Measurements from ENCODE around the gene AKR1B1. TPM values are rescaled to one million over a fixed set of nuclear protein-coding genes. Genes with fewer than 3 reads are reported as not detected.

AKR1B1 gene
- total and polyA plus RNA-seq, 2 of the 13 experiments (the other 11 are each of a cell fraction or from before 2014, with no cell fraction given), result 89.9 to 133 TPM

DNA sequence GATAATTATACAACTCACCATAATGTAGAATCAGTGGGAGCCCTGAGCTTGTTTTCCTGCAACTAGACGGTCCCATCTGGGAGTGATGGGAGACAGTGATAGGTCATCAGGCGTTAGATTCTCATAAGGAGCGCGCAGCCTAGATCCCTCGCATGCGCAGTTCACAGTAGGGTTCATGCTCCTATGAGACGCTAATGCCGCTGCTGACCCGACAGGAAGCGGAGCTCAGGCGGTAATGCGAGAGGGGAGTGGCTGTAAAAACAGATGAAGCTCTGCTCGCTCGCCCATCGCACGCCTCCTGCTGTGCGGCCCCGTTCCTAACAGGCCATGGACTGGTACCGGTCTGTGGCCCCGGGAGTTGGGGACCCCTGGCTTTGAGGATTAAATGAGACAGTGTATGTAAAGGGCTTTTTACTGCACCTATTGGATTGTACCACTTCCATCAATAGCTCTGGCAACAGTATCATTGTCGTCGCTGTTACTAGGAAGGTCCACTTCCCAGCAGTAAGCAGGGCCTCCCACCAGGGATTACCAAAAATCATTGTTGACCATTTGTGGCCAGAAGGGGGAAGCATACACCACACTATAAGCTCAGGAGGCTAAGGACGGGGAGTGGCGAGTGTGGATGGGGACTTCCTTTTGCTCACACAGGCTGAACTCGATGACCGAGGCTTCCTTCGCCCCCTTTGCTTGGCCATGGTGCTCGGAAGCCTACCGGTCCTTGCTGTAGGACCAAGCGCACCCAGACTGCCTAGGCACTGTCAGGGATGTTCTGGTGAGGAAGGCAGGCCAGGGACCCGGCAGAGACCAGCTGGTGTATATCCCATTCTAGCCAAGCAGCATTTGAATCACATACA lies 26.4 kb downstream of the AKR1B1 start (continued):
- TF ChIP-seq, protein P1, sequence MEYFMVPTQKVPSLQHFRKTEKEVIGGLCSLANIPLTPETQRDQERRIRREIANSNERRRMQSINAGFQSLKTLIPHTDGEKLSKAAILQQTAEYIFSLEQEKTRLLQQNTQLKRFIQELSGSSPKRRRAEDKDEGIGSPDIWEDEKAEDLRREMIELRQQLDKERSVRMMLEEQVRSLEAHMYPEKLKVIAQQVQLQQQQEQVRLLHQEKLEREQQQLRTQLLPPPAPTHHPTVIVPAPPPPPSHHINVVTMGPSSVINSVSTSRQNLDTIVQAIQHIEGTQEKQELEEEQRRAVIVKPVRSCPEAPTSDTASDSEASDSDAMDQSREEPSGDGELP (IDR thresholded peaks at IDR 0.05; ENCODE audit: borderline replicate concordance, low read depth), result peak; percentile 50; the same call in 1 of the 2 replicates
- TF ChIP-seq, protein P2, sequence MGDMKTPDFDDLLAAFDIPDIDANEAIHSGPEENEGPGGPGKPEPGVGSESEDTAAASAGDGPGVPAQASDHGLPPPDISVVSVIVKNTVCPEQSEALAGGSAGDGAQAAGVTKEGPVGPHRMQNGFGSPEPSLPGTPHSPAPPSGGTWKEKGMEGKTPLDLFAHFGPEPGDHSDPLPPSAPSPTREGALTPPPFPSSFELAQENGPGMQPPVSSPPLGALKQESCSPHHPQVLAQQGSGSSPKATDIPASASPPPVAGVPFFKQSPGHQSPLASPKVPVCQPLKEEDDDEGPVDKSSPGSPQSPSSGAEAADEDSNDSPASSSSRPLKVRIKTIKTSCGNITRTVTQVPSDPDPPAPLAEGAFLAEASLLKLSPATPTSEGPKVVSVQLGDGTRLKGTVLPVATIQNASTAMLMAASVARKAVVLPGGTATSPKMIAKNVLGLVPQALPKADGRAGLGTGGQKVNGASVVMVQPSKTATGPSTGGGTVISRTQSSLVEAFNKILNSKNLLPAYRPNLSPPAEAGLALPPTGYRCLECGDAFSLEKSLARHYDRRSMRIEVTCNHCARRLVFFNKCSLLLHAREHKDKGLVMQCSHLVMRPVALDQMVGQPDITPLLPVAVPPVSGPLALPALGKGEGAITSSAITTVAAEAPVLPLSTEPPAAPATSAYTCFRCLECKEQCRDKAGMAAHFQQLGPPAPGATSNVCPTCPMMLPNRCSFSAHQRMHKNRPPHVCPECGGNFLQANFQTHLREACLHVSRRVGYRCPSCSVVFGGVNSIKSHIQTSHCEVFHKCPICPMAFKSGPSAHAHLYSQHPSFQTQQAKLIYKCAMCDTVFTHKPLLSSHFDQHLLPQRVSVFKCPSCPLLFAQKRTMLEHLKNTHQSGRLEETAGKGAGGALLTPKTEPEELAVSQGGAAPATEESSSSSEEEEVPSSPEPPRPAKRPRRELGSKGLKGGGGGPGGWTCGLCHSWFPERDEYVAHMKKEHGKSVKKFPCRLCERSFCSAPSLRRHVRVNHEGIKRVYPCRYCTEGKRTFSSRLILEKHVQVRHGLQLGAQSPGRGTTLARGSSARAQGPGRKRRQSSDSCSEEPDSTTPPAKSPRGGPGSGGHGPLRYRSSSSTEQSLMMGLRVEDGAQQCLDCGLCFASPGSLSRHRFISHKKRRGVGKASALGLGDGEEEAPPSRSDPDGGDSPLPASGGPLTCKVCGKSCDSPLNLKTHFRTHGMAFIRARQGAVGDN (CRISPR knock-in tag; IDR thresholded peaks at IDR 0.05), result peak; percentile 86
- TF ChIP-seq HMG20A (CRISPR knock-in tag; IDR thresholded peaks at IDR 0.05; ENCODE audit: borderline replicate concordance) (0 out of 2 replicates have a peak, but pooled peaks have one; percentile 21), GABPB1 (CRISPR knock-in tag; IDR thresholded peaks at IDR 0.05) (peak; percentile 75), ZFP90 (CRISPR knock-in tag; IDR thresholded peaks at IDR 0.05; ENCODE audit: borderline replicate concordance) (0 out of 2 replicates have a peak, but pooled peaks have one; percentile 32), XBP1 (CRISPR knock-in tag; IDR thresholded peaks at IDR 0.05) (no peak), LCORL (IDR thresholded peaks at IDR 0.05) (no peak), LCORL (CRISPR knock-in tag; IDR thresholded peaks at IDR 0.05) (peak; percentile 68), PCBP1 (IDR thresholded peaks at IDR 0.05; ENCODE audit: borderline replicate concordance, low read depth, low read length) (no peak), ELF1 (CRISPR knock-in tag; IDR thresholded peaks at IDR 0.05) (peak; percentile 46; the same call in 1 of the 2 replicates), TEAD3 (CRISPR knock-in tag; optimal IDR thresholded peaks at IDR 0.05; ENCODE audit: borderline replicate concordance) (peak; percentile 44), HIVEP1 (CRISPR knock-in tag; IDR thresholded peaks at IDR 0.05) (0 out of 2 replicates have a peak, but pooled peaks have one; percentile 38), ZNF749 (CRISPR knock-in tag; IDR thresholded peaks at IDR 0.05; ENCODE audit: borderline replicate concordance) (no peak; the same call in 1 of the 2 replicates)
- TF ChIP-seq, protein P3, sequence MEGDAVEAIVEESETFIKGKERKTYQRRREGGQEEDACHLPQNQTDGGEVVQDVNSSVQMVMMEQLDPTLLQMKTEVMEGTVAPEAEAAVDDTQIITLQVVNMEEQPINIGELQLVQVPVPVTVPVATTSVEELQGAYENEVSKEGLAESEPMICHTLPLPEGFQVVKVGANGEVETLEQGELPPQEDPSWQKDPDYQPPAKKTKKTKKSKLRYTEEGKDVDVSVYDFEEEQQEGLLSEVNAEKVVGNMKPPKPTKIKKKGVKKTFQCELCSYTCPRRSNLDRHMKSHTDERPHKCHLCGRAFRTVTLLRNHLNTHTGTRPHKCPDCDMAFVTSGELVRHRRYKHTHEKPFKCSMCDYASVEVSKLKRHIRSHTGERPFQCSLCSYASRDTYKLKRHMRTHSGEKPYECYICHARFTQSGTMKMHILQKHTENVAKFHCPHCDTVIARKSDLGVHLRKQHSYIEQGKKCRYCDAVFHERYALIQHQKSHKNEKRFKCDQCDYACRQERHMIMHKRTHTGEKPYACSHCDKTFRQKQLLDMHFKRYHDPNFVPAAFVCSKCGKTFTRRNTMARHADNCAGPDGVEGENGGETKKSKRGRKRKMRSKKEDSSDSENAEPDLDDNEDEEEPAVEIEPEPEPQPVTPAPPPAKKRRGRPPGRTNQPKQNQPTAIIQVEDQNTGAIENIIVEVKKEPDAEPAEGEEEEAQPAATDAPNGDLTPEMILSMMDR (CRISPR knock-in tag; IDR thresholded peaks at IDR 0.05), result peak; percentile 95
- TF ChIP-seq, protein P4, sequence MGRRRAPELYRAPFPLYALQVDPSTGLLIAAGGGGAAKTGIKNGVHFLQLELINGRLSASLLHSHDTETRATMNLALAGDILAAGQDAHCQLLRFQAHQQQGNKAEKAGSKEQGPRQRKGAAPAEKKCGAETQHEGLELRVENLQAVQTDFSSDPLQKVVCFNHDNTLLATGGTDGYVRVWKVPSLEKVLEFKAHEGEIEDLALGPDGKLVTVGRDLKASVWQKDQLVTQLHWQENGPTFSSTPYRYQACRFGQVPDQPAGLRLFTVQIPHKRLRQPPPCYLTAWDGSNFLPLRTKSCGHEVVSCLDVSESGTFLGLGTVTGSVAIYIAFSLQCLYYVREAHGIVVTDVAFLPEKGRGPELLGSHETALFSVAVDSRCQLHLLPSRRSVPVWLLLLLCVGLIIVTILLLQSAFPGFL (CRISPR knock-in tag; IDR thresholded peaks at IDR 0.05), result no peak
- TF ChIP-seq, protein P5, sequence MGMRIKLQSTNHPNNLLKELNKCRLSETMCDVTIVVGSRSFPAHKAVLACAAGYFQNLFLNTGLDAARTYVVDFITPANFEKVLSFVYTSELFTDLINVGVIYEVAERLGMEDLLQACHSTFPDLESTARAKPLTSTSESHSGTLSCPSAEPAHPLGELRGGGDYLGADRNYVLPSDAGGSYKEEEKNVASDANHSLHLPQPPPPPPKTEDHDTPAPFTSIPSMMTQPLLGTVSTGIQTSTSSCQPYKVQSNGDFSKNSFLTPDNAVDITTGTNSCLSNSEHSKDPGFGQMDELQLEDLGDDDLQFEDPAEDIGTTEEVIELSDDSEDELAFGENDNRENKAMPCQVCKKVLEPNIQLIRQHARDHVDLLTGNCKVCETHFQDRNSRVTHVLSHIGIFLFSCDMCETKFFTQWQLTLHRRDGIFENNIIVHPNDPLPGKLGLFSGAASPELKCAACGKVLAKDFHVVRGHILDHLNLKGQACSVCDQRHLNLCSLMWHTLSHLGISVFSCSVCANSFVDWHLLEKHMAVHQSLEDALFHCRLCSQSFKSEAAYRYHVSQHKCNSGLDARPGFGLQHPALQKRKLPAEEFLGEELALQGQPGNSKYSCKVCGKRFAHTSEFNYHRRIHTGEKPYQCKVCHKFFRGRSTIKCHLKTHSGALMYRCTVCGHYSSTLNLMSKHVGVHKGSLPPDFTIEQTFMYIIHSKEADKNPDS (CRISPR knock-in tag; IDR thresholded peaks at IDR 0.05), result 0 out of 2 replicates have a peak, but pooled peaks have one; percentile 33

All from HepG2 (cell line).